ENCODE results near the gene LRCH1.

The LRCH1 gene

DNA sequence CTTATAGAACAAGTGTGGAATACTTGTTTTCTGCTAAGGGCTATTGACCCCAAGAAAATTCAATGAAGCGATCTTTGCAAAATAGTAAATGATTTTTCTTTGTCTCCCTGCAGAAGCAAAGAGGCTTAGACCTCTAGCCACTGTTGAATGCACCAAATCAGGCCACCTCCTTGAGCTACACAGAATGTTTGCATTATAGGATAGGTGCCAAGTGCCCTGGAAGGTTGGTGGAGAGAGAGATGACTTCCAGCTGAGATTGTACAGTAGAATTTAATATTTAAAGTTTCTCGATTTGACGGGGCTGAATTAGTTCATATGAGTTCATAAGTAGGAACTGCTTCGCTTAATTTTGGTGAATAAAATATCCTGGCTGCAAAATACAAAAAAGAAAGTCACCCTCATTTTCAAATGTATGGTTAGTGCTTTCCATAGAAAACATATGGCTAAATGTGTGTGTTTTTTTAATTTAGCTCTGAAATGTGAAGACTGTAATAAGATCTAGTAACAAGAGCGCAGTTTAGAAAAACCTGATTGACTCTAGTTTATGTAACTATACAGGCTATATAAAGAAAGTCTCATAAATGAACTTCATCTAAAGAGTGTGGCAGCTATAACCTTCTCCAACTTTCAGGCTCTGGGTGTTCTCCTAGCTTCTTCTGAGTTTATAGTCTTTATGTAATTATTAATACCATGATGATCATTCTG lies 41.6 kb downstream of the LRCH1 start:
- H3K9me3 ChIP-seq (ENCODE audit: control insufficient read depth in 2 of 2, low read length in 2 of 2), result no peaks in the 10 kb centered on the region
- no peaks in the 10 kb centered on the region for H3K27me3 ChIP-seq (ENCODE audit: control insufficient read depth in 1 of 2, insufficient read depth in 2 of 2, low read length in 2 of 2)
- H3K27ac ChIP-seq (ENCODE audit: low read length), result peak overlapping the region; percentile 46
- H3K4me1 ChIP-seq (ENCODE audit: control insufficient read depth, insufficient read depth, low read length), result peaks cover 17% of the 10 kb centered on the region
- peak overlapping the region in 1 of 2 donors; percentile 5 for H3K9ac ChIP-seq (ENCODE audit: low read length in 2 of 2)
- peak overlapping the region in 1 of 2 donors; percentile 40 for H3K4me3 ChIP-seq (ENCODE audit: low read length in 2 of 2)
- H3K36me3 ChIP-seq (ENCODE audit: control insufficient read depth in 2 of 2, insufficient read depth in 2 of 2, low read length in 2 of 2), result no peaks in the 10 kb centered on the region

DNA sequence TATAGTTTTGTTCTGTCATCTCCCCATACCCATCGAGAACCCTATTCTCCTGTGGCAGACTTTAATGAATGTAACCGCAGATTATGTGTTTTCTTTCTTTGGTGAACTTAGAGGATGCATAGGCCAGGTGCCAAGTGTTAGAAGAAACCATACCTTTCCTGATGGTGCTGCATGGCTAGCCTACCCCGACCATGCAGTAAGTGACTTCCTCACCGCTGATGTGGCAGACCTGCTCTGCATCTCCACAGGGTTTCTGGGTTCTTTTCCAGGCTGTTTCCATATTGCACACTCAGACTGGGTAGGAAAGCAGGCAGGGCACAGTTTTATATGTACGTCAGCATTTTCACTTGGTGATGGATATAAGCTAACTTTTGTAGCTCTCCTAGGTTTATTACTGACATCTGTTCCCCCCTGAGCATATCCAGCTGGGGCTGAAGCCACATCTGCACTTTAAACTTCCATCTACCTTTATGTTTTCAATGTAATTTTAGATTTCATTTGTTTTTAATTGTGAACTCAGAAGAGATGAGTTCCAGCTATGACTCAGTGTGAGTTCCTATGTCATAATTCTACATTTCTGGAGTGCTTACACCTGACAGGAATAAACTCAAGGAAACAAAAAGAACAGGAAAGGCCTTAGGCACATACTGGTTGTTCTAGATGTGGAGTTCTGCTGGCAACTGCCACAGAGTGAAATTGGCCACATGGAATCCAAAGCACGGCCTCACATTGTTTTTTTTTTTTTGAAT lies 42.3 kb downstream of the LRCH1 start:
- Histone ChIP-seq H3K36me3 (ENCODE audit: control insufficient read depth in 2 of 2, insufficient read depth in 2 of 2, low read length in 2 of 2) (no peaks in the 10 kb centered on the region), H3K4me1 (ENCODE audit: control insufficient read depth, insufficient read depth, low read length) (peaks cover 19% of the 10 kb centered on the region), H3K27me3 (ENCODE audit: control insufficient read depth in 1 of 2, insufficient read depth in 2 of 2, low read length in 2 of 2) (no peaks in the 10 kb centered on the region), H3K27ac (ENCODE audit: low read length) (peak overlapping the region; percentile 46), H3K9me3 (ENCODE audit: control insufficient read depth in 2 of 2, low read length in 2 of 2) (no peaks in the 10 kb centered on the region), H3K4me3 (ENCODE audit: low read length in 2 of 2) (peak overlapping the region; percentile 38 to 40), H3K9ac (ENCODE audit: low read length in 2 of 2) (peak overlapping the region in 1 of 2 donors; percentile 14)

DNA sequence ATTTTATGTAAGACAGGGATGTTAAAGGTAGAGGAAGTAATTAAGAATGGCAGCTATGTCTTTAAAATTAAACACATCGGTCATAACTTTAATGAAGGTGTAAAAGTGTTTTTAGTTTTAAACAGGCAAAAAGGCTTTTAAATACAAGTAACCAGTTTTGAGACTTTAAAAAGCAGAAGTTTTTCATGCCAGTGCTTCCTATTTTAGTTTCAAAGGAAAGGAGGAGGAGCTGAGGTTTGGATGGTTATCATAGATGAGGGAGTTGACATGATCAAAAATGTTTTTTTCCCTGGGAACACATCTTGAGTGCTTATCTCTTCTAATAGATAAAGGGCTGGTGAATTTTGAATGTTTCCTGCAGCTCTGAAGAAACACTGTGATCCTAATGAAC lies 42.9 kb downstream of the LRCH1 start:
- Histone ChIP-seq H3K4me3 (ENCODE audit: low read length in 2 of 2) (no peak overlapping the region), H3K27me3 (ENCODE audit: control insufficient read depth in 1 of 2, insufficient read depth in 2 of 2, low read length in 2 of 2) (no peaks in the 10 kb centered on the region), H3K27ac (ENCODE audit: low read length) (peak overlapping the region; percentile 46), H3K9ac (ENCODE audit: low read length in 2 of 2) (peak overlapping the region; percentile 6 to 21), H3K36me3 (ENCODE audit: control insufficient read depth in 2 of 2, insufficient read depth in 2 of 2, low read length in 2 of 2) (no peaks in the 10 kb centered on the region), H3K9me3 (ENCODE audit: control insufficient read depth in 2 of 2, low read length in 2 of 2) (no peaks in the 10 kb centered on the region), H3K4me1 (ENCODE audit: control insufficient read depth, insufficient read depth, low read length) (peaks cover 24% of the 10 kb centered on the region)

DNA sequence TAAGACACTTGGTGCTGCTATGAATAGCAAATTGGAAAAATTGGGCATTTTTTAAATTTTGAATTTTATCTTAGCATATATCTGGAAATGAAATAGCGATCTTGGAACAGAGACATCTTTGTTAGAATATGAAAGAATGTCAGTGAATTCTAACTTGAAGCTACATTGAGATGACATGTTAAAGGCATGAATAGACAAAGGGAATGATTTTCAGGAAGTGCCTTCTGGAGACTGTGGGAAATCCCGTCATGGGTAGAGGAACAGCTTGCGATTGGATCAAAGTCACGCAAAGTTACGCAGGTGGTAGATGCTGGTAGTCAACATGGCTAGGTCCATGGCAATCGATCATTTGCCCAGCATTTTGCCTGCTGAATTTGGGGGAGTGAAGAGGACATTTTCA lies 43.5 kb downstream of the LRCH1 start:
- no peak overlapping the region for H3K4me3 ChIP-seq (ENCODE audit: low read length in 2 of 2)
- peak overlapping the region; percentile 46 for H3K27ac ChIP-seq (ENCODE audit: low read length)
- peaks cover 29% of the 10 kb centered on the region for H3K4me1 ChIP-seq (ENCODE audit: control insufficient read depth, insufficient read depth, low read length)
- H3K27me3 ChIP-seq (ENCODE audit: control insufficient read depth in 1 of 2, insufficient read depth in 2 of 2, low read length in 2 of 2), result no peaks in the 10 kb centered on the region
- no peaks in the 10 kb centered on the region for H3K36me3 ChIP-seq (ENCODE audit: control insufficient read depth in 2 of 2, insufficient read depth in 2 of 2, low read length in 2 of 2)
- no peak overlapping the region for H3K9ac ChIP-seq (ENCODE audit: low read length in 2 of 2)
- no peaks in the 10 kb centered on the region for H3K9me3 ChIP-seq (ENCODE audit: control insufficient read depth in 2 of 2, low read length in 2 of 2)

DNA sequence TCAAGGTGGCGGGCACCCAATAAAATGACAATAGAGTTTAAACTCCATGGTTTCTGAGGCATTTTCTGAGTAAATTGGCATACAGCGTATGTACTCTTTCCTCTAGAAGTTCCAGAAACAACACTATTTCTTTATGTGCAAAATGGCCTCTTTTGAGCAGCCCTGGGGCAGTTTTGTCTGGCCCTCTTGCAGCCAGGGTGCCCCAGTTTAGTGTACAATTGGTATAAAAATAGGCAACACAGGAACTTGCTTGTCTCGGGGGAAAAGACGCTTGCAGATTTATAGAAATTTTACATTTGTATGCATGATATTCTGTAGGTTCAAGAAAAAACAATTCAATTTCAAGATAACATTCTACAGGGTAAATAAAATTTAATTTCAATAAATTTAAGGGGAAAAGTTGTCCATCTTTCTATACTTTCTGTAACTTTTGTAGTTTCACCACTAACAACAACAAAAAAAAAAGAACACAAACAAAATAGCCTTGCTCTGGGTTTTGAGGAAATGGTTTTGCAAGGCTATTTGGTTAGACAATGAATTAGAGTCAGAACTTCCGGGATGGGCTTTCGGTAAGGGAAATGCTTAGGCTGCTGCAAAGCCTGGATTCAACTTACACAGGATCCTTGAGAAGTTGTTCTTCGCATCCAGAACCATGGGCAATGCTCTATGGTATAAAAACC lies 45.3 kb downstream of the LRCH1 start:
- H3K27me3 ChIP-seq (ENCODE audit: control insufficient read depth in 1 of 2, insufficient read depth in 2 of 2, low read length in 2 of 2), result no peaks in the 10 kb centered on the region
- H3K4me3 ChIP-seq (ENCODE audit: low read length in 2 of 2), result no peak overlapping the region
- no peak overlapping the region for H3K9ac ChIP-seq (ENCODE audit: low read length in 2 of 2)
- H3K36me3 ChIP-seq (ENCODE audit: control insufficient read depth in 2 of 2, insufficient read depth in 2 of 2, low read length in 2 of 2), result no peaks in the 10 kb centered on the region
- H3K27ac ChIP-seq (ENCODE audit: low read length), result no peak overlapping the region
- H3K4me1 ChIP-seq (ENCODE audit: control insufficient read depth, insufficient read depth, low read length), result peaks cover 40% of the 10 kb centered on the region
- no peaks in the 10 kb centered on the region for H3K9me3 ChIP-seq (ENCODE audit: control insufficient read depth in 2 of 2, low read length in 2 of 2)

DNA sequence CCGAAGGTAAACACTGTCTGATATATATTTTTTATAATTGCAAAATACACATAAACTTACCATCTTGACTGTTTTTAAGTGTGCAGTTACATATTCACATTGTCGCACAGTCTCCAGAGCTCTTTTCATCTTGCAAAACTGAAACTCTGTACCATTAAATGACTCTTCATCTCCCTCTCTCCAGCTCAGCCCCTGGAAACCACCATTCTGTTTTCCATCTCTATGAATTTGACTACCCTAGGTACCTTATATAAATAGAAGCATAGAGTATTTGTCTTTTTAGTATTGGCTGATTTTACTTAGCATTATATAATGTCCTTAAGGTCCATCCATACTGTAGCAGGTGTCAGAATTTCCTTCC lies 45.8 kb downstream of the LRCH1 start:
- no peak overlapping the region for H3K9ac ChIP-seq (ENCODE audit: low read length in 2 of 2)
- H3K36me3 ChIP-seq (ENCODE audit: control insufficient read depth in 2 of 2, insufficient read depth in 2 of 2, low read length in 2 of 2), result no peaks in the 10 kb centered on the region
- no peak overlapping the region for H3K27ac ChIP-seq (ENCODE audit: low read length)
- H3K4me1 ChIP-seq (ENCODE audit: control insufficient read depth, insufficient read depth, low read length), result peaks cover 41% of the 10 kb centered on the region
- H3K4me3 ChIP-seq (ENCODE audit: low read length in 2 of 2), result no peak overlapping the region
- no peaks in the 10 kb centered on the region for H3K9me3 ChIP-seq (ENCODE audit: control insufficient read depth in 2 of 2, low read length in 2 of 2)
- no peaks in the 10 kb centered on the region for H3K27me3 ChIP-seq (ENCODE audit: control insufficient read depth in 1 of 2, insufficient read depth in 2 of 2, low read length in 2 of 2)

DNA sequence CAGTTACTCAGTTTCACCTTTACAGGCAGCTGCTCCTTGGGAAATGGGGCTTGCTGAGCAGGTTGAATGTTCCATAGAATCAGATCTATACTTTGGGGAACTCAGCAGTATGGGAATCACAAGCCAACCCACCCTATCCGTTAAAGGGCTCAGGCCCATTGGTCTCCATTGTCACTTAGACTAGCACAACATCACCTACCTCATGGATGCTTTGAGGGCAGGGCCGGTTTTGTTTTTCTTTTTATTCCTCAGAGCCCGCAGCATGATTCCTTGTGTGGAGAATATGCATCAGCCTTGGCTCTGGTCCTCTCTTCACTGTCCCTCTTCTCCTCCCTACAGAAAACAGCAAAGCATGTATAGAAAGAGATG lies 48.0 kb downstream of the LRCH1 start:
- Histone ChIP-seq H3K36me3 (ENCODE audit: control insufficient read depth in 2 of 2, insufficient read depth in 2 of 2, low read length in 2 of 2) (no peaks in the 10 kb centered on the region), H3K9ac (ENCODE audit: low read length in 2 of 2) (no peak overlapping the region), H3K27ac (ENCODE audit: low read length) (peak overlapping the region; percentile 18), H3K4me3 (ENCODE audit: low read length in 2 of 2) (peak overlapping the region in 1 of 2 donors; percentile 30), H3K27me3 (ENCODE audit: control insufficient read depth in 1 of 2, insufficient read depth in 2 of 2, low read length in 2 of 2) (no peaks in the 10 kb centered on the region), H3K4me1 (ENCODE audit: control insufficient read depth, insufficient read depth, low read length) (peaks cover 40% of the 10 kb centered on the region), H3K9me3 (ENCODE audit: control insufficient read depth in 2 of 2, low read length in 2 of 2) (no peaks in the 10 kb centered on the region)

DNA sequence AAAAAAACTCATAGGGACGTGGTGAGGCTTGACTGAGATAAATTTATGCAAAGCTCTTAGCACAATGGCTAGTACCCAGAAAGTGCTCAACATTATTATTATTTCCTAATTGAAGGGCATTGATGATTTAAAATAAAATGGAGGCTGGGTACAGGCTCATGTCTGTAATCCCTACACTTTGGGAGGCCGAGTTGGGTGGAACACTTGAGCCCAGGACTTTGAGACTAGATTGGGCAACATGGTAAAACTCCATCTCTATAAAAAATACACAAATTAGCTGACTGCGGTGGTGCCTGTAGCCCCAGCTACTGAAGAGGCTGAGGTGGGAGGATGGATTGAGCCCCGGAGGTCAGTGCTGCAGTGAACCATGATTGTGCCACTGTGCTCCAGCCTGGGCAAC lies 49.6 kb downstream of the LRCH1 start:
- H3K4me1 ChIP-seq (ENCODE audit: control insufficient read depth, insufficient read depth, low read length), result peaks cover 40% of the 10 kb centered on the region
- H3K36me3 ChIP-seq (ENCODE audit: control insufficient read depth in 2 of 2, insufficient read depth in 2 of 2, low read length in 2 of 2), result no peaks in the 10 kb centered on the region
- H3K4me3 ChIP-seq (ENCODE audit: low read length in 2 of 2), result no peak overlapping the region
- H3K9me3 ChIP-seq (ENCODE audit: control insufficient read depth in 2 of 2, low read length in 2 of 2), result no peaks in the 10 kb centered on the region
- no peak overlapping the region for H3K27ac ChIP-seq (ENCODE audit: low read length)
- no peak overlapping the region for H3K9ac ChIP-seq (ENCODE audit: low read length in 2 of 2)
- H3K27me3 ChIP-seq (ENCODE audit: control insufficient read depth in 1 of 2, insufficient read depth in 2 of 2, low read length in 2 of 2), result no peaks in the 10 kb centered on the region

DNA sequence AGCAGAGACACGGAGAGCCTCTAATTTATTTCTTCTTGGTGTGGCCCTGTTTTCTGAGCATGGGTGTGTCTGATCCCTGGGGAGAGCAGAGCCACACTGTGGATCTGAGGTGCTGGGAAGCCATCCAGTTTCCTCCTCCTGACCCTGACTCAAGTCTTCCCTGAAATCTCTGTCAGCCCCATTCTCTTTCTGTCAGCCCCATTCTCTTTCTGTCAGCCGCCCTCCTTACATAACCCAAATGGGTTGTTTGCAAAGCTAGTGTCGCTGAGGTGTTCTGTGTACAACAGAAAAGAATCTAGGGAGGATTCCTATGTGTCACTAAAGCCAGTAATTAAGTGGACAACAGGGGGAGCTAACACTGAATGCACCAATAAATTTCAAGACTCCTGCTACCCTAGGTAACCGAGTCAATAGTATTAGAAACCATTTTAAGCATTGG lies 50.2 kb downstream of the LRCH1 start:
- no peaks in the 10 kb centered on the region for H3K9me3 ChIP-seq (ENCODE audit: control insufficient read depth in 2 of 2, low read length in 2 of 2)
- H3K9ac ChIP-seq (ENCODE audit: low read length in 2 of 2), result no peak overlapping the region
- peak overlapping the region; percentile 11 for H3K27ac ChIP-seq (ENCODE audit: low read length)
- H3K36me3 ChIP-seq (ENCODE audit: control insufficient read depth in 2 of 2, insufficient read depth in 2 of 2, low read length in 2 of 2), result no peaks in the 10 kb centered on the region
- peaks cover 47% of the 10 kb centered on the region for H3K4me1 ChIP-seq (ENCODE audit: control insufficient read depth, insufficient read depth, low read length)
- no peak overlapping the region for H3K4me3 ChIP-seq (ENCODE audit: low read length in 2 of 2)
- H3K27me3 ChIP-seq (ENCODE audit: control insufficient read depth in 1 of 2, insufficient read depth in 2 of 2, low read length in 2 of 2), result no peaks in the 10 kb centered on the region

DNA sequence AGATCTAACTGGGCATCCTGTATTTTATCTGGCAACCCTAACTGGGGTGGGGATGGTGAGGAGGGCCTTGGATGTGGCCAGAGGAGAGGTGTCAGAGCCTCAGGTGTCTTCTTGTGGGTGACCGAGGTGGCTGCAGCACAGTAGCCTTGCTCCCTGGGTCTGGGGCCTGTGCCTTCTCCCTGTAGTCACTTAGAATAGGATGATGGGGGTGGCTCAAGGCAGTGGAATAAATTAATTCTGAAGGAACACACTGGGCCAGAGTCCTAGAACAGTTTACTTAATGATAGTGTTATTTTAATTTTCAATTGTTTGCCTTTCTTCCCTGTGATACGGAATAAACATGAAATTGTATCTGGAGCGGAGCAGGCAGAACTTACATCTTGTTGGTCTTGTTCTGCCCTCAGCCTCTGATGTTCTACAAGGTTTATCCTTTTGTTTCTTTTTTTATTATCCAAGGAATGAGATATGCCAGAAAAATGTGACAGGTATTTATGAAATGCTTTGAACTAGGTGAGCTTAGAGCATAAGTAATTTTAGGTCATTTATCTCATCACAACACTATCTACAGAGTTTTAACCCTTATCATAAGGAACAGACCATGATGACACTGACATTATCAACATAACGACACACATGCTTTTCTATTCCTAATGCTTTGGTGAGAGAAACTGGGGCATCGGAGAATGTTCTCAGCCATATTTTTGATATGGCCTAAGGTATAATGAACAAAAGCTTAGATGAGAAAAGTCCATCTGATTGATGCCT lies 51.4 kb downstream of the LRCH1 start:
- Histone ChIP-seq H3K27ac (ENCODE audit: low read length) (peak overlapping the region; percentile 61), H3K27me3 (ENCODE audit: control insufficient read depth in 1 of 2, insufficient read depth in 2 of 2, low read length in 2 of 2) (no peaks in the 10 kb centered on the region), H3K4me3 (ENCODE audit: low read length in 2 of 2) (no peak overlapping the region), H3K36me3 (ENCODE audit: control insufficient read depth in 2 of 2, insufficient read depth in 2 of 2, low read length in 2 of 2) (no peaks in the 10 kb centered on the region), H3K9ac (ENCODE audit: low read length in 2 of 2) (no peak overlapping the region), H3K9me3 (ENCODE audit: control insufficient read depth in 2 of 2, low read length in 2 of 2) (no peaks in the 10 kb centered on the region), H3K4me1 (ENCODE audit: control insufficient read depth, insufficient read depth, low read length) (peaks cover 55% of the 10 kb centered on the region)

Measured in stomach smooth muscle (tissue), 2 donors.